IMR-90 (cell line): Measurements from ENCODE around the gene NPLOC4. TPM values are rescaled to one million over a fixed set of nuclear protein-coding genes. Genes with fewer than 3 reads are reported as not detected.
A peak's percentile ranks its signal among the peaks of the same experiment; 100 is the strongest.

Source experiments
- ATAC-seq: fragments of 200-7000 bp; cut with Tn5 transposase; 2 replicates; pipeline ENCODE4 v1.9.1; 2020; ENCODE audit warnings: low read depth, mild to moderate bottlenecking, moderate library complexity
- BruUV-seq: library from RNA; stranded (reverse); fragments of 400-500 nt; replicated peaks from 2 replicates; lab custom pipeline; 2021; lab: Mats Ljungman, UMichigan
- CTCF ChIA-PET: fragments of 300-600 bp; formaldehyde crosslinking; extraction: SDS; loops from one replicate; lab custom pipeline; 2021; ENCODE audit warnings: antibody characterized with exemption; lab: Yijun Ruan, JAX
- POLR2A ChIA-PET: fragments of 300-600 bp; sonication (Branson Sonifier 250); formaldehyde crosslinking; loops from one replicate; lab custom pipeline; 2022; ENCODE audit warnings: antibody characterized with exemption; ENCODE audit not compliant: unreplicated experiment; lab: Charles Lee
- DNase-seq: peaks from one replicate; pipeline ENCODE4 v3.0.0; 2013
- H2AFZ ChIP-seq: replicated peaks from 2 replicates; pipeline ENCODE3; 2013; ENCODE audit warnings: low read length, mild to moderate bottlenecking; ENCODE audit not compliant: poor library complexity
- H2AK5ac ChIP-seq: 2 replicates; pipeline ENCODE4 v1.6.1; 2013; ENCODE audit warnings: low read depth, low read length, inconsistent platforms
- H2AK9ac ChIP-seq: replicated peaks from 2 replicates; pipeline ENCODE3; 2013; ENCODE audit warnings: mild to moderate bottlenecking, low read depth, low read length, moderate library complexity; ENCODE audit not compliant: poor library complexity
- H2BK120ac ChIP-seq: 2 replicates; pipeline ENCODE4 v1.6.1; 2013; ENCODE audit warnings: low read depth, low read length, inconsistent platforms
- H2BK15ac ChIP-seq: 3 replicates; pipeline ENCODE4 v1.6.1; 2013; ENCODE audit warnings: low read depth, low read length, inconsistent platforms
- H2BK20ac ChIP-seq: 2 replicates; pipeline ENCODE4 v1.6.1; 2013; ENCODE audit warnings: low read depth, mild to moderate bottlenecking, inconsistent platforms, low read length, moderate library complexity
- H2BK5ac ChIP-seq: 2 replicates; pipeline ENCODE4 v1.6.1; 2013; ENCODE audit warnings: mild to moderate bottlenecking, low read depth, low read length, inconsistent platforms; ENCODE audit not compliant: poor library complexity, severe bottlenecking
- H3K14ac ChIP-seq: replicated peaks from 2 replicates; pipeline ENCODE4 v1.6.1; 2013; ENCODE audit warnings: low read depth, low read length, inconsistent platforms
- H3K18ac ChIP-seq: 2 replicates; pipeline ENCODE4 v1.6.1; 2013; ENCODE audit warnings: low read depth, low read length, control low read depth
- H3K23ac ChIP-seq: 2 replicates; pipeline ENCODE4 v1.6.1; 2013; ENCODE audit warnings: low read depth, low read length, inconsistent platforms
- H3K27ac ChIP-seq: 2 replicates; pipeline ENCODE4 v1.5.1; 2013; ENCODE audit warnings: mild to moderate bottlenecking, control low read depth, low read length; ENCODE audit not compliant: insufficient read depth
- H3K27me3 ChIP-seq: 2 replicates; pipeline ENCODE4 v1.6.1; 2013; ENCODE audit warnings: low read length; ENCODE audit not compliant: control insufficient read depth, insufficient read depth
- H3K36me3 ChIP-seq: 2 replicates; pipeline ENCODE4 v1.6.1; 2013; ENCODE audit warnings: low read length, mixed read lengths; ENCODE audit not compliant: control insufficient read depth, insufficient read depth
- H3K4ac ChIP-seq: 2 replicates; pipeline ENCODE4 v1.6.1; 2013; ENCODE audit warnings: low read depth, low read length, inconsistent platforms
- H3K4me1 ChIP-seq: 2 replicates; pipeline ENCODE4 v1.6.1; 2013; ENCODE audit warnings: low read length, mixed read lengths; ENCODE audit not compliant: control insufficient read depth, insufficient read depth
- H3K4me2 ChIP-seq: 2 replicates; pipeline ENCODE4 v1.6.1; 2013; ENCODE audit warnings: low read depth, mild to moderate bottlenecking, control low read depth, low read length, moderate library complexity
- H3K4me3 ChIP-seq: 2 replicates; pipeline ENCODE4 v1.5.1; 2013; ENCODE audit warnings: low read depth, mild to moderate bottlenecking, control low read depth, low read length, moderate library complexity; ENCODE audit not compliant: insufficient read depth
- H3K56ac ChIP-seq: 2 replicates; pipeline ENCODE4 v1.6.1; 2013; ENCODE audit warnings: low read length, inconsistent platforms; ENCODE audit not compliant: insufficient read depth; ENCODE audit errors: extremely low read depth
- H3K79me1 ChIP-seq, 2 experiments: 2 replicates each; pipeline ENCODE4 v1.6.1; 2013; ENCODE audit warnings: low read length in 2 of 2, inconsistent platforms in 1 of 2, low read depth in 1 of 2
- H3K9ac ChIP-seq: 2 replicates; pipeline ENCODE4 v1.6.1; 2013; ENCODE audit warnings: low read depth, low read length, control low read depth
- H3K9me1 ChIP-seq: 2 replicates; pipeline ENCODE4 v1.6.1; 2013; ENCODE audit warnings: low read length, inconsistent platforms; ENCODE audit not compliant: insufficient read depth
- H3K9me3 ChIP-seq: 2 replicates; pipeline ENCODE4 v1.6.1; 2013; ENCODE audit warnings: low read length; ENCODE audit not compliant: control insufficient read depth, insufficient read depth
- H4K20me1 ChIP-seq: 2 replicates; pipeline ENCODE4 v1.6.1; 2013; ENCODE audit warnings: low read length, inconsistent platforms; ENCODE audit not compliant: insufficient read depth
- H4K5ac ChIP-seq: 2 replicates; pipeline ENCODE4 v1.6.1; 2013; ENCODE audit warnings: mild to moderate bottlenecking, low read depth, low read length, control low read depth
- H4K8ac ChIP-seq, 2 experiments: 2 replicates each; pipeline ENCODE4 v1.6.1; 2013; ENCODE audit warnings: low read depth in 2 of 2, low read length in 2 of 2, control low read depth in 1 of 2, inconsistent platforms in 1 of 2
- H4K91ac ChIP-seq: 2 replicates; pipeline ENCODE4 v1.6.1; 2013; ENCODE audit warnings: low read depth, low read length, inconsistent platforms; ENCODE audit not compliant: insufficient read depth
- CHD1 ChIP-seq: IDR thresholded peaks from 2 replicates; pipeline ENCODE4 v1.6.1; 2012; ENCODE audit warnings: low read depth, low read length, improper control_type of control experiment
- CTCF ChIP-seq: conservative IDR thresholded peaks from 2 replicates; pipeline ENCODE4 v1.5.1; 2012; ENCODE audit warnings: mild to moderate bottlenecking, low read depth, low read length, improper control_type of control experiment
- FOS ChIP-seq: fragments of 150-350 bp; IDR thresholded peaks from 2 replicates; pipeline ENCODE4 v1.6.1; 2016; ENCODE audit warnings: low read depth, low read length
- MAFK ChIP-seq: IDR thresholded peaks from 2 replicates; pipeline ENCODE4 v1.6.1; 2012; ENCODE audit warnings: low read depth, low read length, improper control_type of control experiment
- MAZ ChIP-seq: IDR thresholded peaks from 2 replicates; pipeline ENCODE4 v1.6.1; 2012; ENCODE audit warnings: low read depth, mild to moderate bottlenecking, low read length, improper control_type of control experiment, moderate library complexity, borderline replicate concordance
- POLR2A ChIP-seq: IDR thresholded peaks from 2 replicates; pipeline ENCODE4 v1.6.1; 2012; ENCODE audit warnings: mild to moderate bottlenecking, low read depth, low read length
- RAD21 ChIP-seq: IDR thresholded peaks from 2 replicates; pipeline ENCODE4 v1.6.1; 2012; ENCODE audit warnings: low read length, improper control_type of control experiment
- RCOR1 ChIP-seq: IDR thresholded peaks from 2 replicates; pipeline ENCODE4 v1.6.1; 2012; ENCODE audit warnings: mild to moderate bottlenecking, low read length, improper control_type of control experiment; ENCODE audit not compliant: insufficient replicate concordance
- RFX5 ChIP-seq: IDR thresholded peaks from 2 replicates; pipeline ENCODE4 v1.8.0; 2012; ENCODE audit warnings: low read depth, mild to moderate bottlenecking, low read length, moderate library complexity
- SMC3 ChIP-seq: fragments of 150-350 bp; IDR thresholded peaks from 2 replicates; pipeline ENCODE4 v1.6.1; 2016; ENCODE audit warnings: low read depth, mild to moderate bottlenecking, antibody characterized with exemption, low read length, moderate library complexity
- WGBS, 2 experiments: methylation state at CpG; one replicate each; pipeline versions ENCODE4 v1.1.5 to v1.1.7; 2013; ENCODE audit warnings: missing lambda C conversion rate in 2 of 2; ENCODE audit not compliant: insufficient read length in 1 of 2; ENCODE audit errors: extremely low coverage in 2 of 2; 5-methylcytosine and 5-hydroxymethylcytosine counted together
- dilution Hi-C: fragments of 300-500 bp; cut with HindIII; formaldehyde crosslinking; loops from one replicate; pipeline ENCODE4 v1.14.3; 2018; ENCODE audit warnings: low sequenced_read_pairs; ENCODE audit not compliant: unreplicated experiment
- in situ Hi-C: fragments of 300-500 bp; cut with MboI; formaldehyde crosslinking; loops from 3 replicates; pipeline ENCODE4 v1.14.3; 2019; ENCODE audit warnings: low sequenced_read_pairs, inconsistent platforms, mixed read lengths
- intact Hi-C: fragments of 100-400 bp; cut with micrococcal nuclease; formaldehyde crosslinking; loops from 2 replicates; pipeline ENCODE4 v1.10.0; 2022
- polyA plus RNA-seq, 3 experiments: library from polyadenylated mRNA; depleted of rRNA; stranded (reverse); fragments of >200 nt; gene quantifications; 2 replicates each; pipeline ENCODE4 v1.2.3, GENCODE V29; 2012; ENCODE audit warnings: low replicate concordance in 1 of 3
- total RNA-seq: library from RNA; depleted of rRNA; stranded (reverse); fragments of >200 nt; gene quantifications from 2 replicates; pipeline ENCODE4 v1.2.3, GENCODE V29; 2012

NPLOC4 gene
- total and polyA plus RNA-seq, 2 of the 4 experiments (the other 2 are of a cell fraction), result 70.4 to 78.3 TPM

GRCh38 chr17:81524039-81524864 lies 112.7 kb downstream of the NPLOC4 start:
- POLR2A ChIA-PET, result interaction anchor here (0.6 kb wide), 1 partner anchor 39 kb away, joined by 3 read pairs; no protein-coding TSS in a partner anchor
- H2BK20ac ChIP-seq, result no peak overlapping the region
- H3K79me1 ChIP-seq, result peaks cover 0 to 10% of the 10 kb centered on the region in 2 experiments; a peak in 1 of 4 replicates
- no peak overlapping the region for H4K91ac ChIP-seq
- WGBS, 2 experiments, result 85% methylated on average over 9 of the region's 18 CpGs; no CpG with 5 or more reads in 1 of the 2 experiments
- H2AK9ac ChIP-seq, result peak overlapping the region; percentile 72
- dilution Hi-C loops (no loop called here), intact Hi-C loops (no loop called here), in situ Hi-C loops (no loop called here)
- no peak overlapping the region for H3K4me3 ChIP-seq
- BruUV-seq, result no TSS peak
- H2BK120ac ChIP-seq, result no peak overlapping the region
- ATAC-seq (no peak), DNase-seq (no peak)
- H2AK5ac ChIP-seq, result no peak overlapping the region
- H3K36me3 ChIP-seq, result no peaks in the 10 kb centered on the region
- no peak overlapping the region for H4K5ac ChIP-seq
- H3K14ac ChIP-seq, result no peak overlapping the region
- no peak overlapping the region for H3K4me2 ChIP-seq
- H2BK5ac ChIP-seq, result no peak overlapping the region
- H3K9me3 ChIP-seq, result no peaks in the 10 kb centered on the region
- CTCF ChIA-PET, result no interaction called here
- H4K8ac ChIP-seq, result no peak overlapping the region
- peaks cover 8% of the 10 kb centered on the region for H3K27me3 ChIP-seq
- H3K56ac ChIP-seq, result no peak overlapping the region
- no peak overlapping the region for H3K9ac ChIP-seq
- no peak overlapping the region for H3K27ac ChIP-seq
- H3K4me1 ChIP-seq, result peaks cover 11% of the 10 kb centered on the region
- H2AFZ ChIP-seq, result peak overlapping the region; percentile 67
- H3K18ac ChIP-seq, result no peak overlapping the region
- peaks cover 5% of the 10 kb centered on the region; the same call in 1 of the 2 replicates for H3K9me1 ChIP-seq
- no peak overlapping the region for H3K4ac ChIP-seq
- H2BK15ac ChIP-seq, result no peak overlapping the region
- peaks cover 35% of the 10 kb centered on the region for H4K20me1 ChIP-seq
- TF ChIP-seq CTCF, result no peak
- TF ChIP-seq CHD1, result no peak
- TF ChIP-seq RFX5, result no peak
- no peak for TF ChIP-seq MAZ
- no peak for TF ChIP-seq RAD21
- no peak for TF ChIP-seq FOS
- TF ChIP-seq POLR2A, result no peak
- no peak for TF ChIP-seq MAFK
- TF ChIP-seq RCOR1, result no peak
- TF ChIP-seq SMC3, result no peak
- H3K23ac ChIP-seq, result no peak overlapping the region
